GM08714 (cell line): Measurements from ENCODE around the gene FLOT1.

Experiments used
- H3K4me3 ChIP-seq: fragments of 200-500 bp; sonication (Bioruptor generic); 2 replicates; pipeline ENCODE4 v1.5.1; 2014; ENCODE audit warnings: mild to moderate bottlenecking, low read length, inconsistent platforms
- ZNF274 ChIP-seq: IDR thresholded peaks from 2 replicates; pipeline ENCODE4 v1.6.1; 2012; ENCODE audit warnings: mild to moderate bottlenecking, low read depth, low read length

FLOT1 gene

GRCh38 chr6:30683183-30683979 lies 59.1 kb downstream of the FLOT1 start:
- peak overlapping the region; percentile 94 for H3K4me3 ChIP-seq
- no peak for TF ChIP-seq ZNF274

DNA sequence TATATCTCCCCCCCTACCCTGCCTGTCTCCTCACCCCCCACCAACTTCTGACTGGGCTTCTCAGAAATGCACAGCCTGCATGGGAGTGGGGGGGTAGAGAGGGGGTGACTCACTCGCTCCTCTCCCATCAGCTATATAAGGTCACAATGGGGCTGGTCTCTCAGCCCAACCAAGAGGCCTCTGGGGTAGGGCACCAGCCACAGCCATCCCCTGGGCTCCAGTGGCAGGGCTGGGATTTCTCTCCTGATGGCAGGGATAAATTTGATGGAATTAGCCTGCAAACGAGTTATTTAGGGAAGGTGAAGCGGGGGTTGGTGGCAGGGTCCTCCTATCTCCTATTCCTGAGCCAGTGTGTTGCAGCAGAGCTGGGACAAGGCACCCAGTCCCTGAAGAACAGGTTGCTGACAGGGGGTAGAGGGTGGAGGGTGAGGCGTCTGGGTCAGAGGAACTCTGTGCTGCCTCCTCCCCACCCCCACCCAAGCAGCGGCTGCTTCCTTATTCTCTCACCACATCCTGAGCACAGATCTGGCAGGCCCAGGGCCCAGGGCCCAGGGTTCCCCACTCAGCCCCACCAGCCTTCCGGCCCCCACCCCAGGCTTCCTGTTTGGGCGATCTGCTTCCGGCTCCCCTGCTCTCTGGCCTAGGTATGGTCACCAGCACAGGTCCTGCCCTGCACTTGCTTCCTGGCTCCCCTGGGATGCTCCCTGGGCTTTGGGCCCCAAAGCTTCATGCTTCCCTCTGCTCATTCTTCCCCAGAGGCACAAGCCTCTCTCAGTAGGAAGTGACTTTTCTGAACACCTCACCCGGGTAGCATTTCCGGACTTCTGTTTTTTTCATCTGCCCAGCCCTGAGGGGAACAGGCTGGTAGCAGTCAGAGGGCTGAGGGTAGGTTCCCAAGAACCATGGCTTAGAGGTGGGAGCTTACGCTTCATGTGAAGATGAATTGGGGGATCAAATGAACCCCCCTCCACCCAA lies 60.1 kb downstream of the FLOT1 start:
- H3K4me3 ChIP-seq, result peak overlapping the region; percentile 94
- TF ChIP-seq ZNF274, result no peak

- TF ChIP-seq ZNF274, result no peak
- H3K4me3 ChIP-seq, result peak overlapping the region; percentile 94; the same call in 1 of the 2 replicates
These were observed 60.7 kb downstream of the FLOT1 start for GRCh38 chr6:30681766-30682142.

DNA sequence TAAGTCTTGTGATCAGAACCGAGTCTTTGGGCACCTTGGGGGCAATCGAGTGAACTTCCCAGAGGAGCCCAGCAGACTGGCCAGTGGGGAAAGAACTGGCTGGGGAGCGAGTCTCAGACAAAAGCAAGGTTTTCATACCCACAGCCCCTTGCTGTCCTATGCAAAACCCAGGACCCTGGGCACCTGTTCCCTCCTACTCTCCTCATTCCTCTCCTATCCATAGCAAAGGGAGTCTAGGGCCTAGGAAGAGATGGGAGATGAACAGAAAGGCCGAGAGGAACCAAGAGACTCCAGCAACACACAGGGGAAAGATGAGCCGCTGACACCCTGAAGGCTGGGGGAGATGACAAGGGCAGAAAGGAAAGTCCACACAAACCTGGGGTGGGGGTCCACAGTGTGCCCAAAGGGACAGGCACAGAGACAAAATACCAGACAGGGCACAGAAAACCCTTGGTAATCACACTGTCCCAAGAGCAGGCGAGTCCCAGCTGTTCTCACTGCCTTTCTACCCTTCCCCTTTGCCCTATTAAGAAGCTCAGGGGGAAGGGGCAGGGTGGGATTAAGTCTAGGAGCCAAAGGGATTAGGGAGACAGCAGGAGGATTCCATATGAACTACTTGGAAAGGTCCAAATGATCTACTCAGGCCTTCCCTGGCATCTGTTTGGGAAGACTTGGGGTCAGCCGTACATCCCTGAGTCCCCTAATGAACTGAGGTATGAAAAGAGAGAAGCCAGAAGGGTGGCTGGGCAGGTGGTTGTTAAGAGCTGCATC lies 62.5 kb downstream of the FLOT1 start:
- H3K4me3 ChIP-seq, result peak overlapping the region; percentile 54; the same call in 1 of the 2 replicates
- TF ChIP-seq ZNF274, result no peak

DNA sequence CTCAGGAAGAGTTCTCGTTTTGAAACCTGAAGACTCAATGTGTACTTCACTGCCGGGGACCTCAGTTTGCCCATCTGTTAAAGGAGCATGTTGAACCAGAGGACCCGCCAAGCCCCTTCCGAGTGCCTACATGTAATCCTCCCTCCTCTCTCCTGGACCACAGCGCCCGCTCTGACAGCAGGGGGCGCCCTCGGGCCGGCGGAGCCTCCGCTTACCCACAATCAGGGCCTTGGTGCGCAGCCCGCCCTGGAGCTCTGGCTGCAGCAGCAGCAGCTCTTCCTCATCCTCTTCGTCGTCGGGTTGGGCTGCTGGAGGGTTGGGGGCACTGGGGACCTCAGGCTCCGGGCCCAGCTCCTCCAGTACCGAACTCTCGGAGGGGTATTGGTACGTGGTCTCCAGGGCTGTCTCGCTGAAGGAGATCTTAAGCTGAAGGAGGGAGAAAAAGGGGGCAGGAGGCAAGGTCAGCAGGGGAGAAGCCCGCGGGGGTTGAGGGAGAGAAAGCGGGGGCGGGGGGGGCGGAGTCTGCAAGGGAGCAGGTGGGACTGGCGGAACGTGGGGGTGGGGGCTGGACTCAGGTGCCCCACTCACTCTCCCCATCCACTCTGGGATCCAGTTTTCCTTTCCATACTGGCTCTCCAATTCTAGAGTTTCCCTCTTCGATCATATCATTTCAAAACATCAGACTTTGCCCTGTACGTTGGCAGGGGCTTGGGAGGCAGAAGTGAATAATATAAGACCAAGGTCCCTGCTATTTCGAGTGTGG lies 63.3 kb downstream of the FLOT1 start:
- H3K4me3 ChIP-seq, result peak overlapping the region; percentile 54; the same call in 1 of the 2 replicates
- TF ChIP-seq ZNF274, result no peak
